K562 (cell line): ENCODE data around the gene CDC27. TPM values are rescaled to one million over a fixed set of nuclear protein-coding genes. Genes with fewer than 3 reads are reported as not detected.

Source experiments
- ATF4 ChIP-seq: fragments of 450-650 bp; formaldehyde crosslinking; IDR thresholded peaks from 2 replicates; pipeline ENCODE4 v1.4.0; 2022; ENCODE audit warnings: mild to moderate bottlenecking, moderate library complexity
- CHD2 ChIP-seq: IDR thresholded peaks from 2 replicates; pipeline ENCODE4 v1.6.1; 2011; ENCODE audit warnings: low read depth, low read length
- EWSR1 ChIP-seq: fragments of 450-650 bp; IDR thresholded peaks from 2 replicates; pipeline ENCODE4 v1.6.1; 2018; ENCODE audit warnings: borderline replicate concordance, mild to moderate bottlenecking, low read depth, moderate library complexity; ENCODE audit not compliant: partially characterized antibody
- FOXJ3 ChIP-seq: sonication (generic); formaldehyde crosslinking; IDR thresholded peaks from 2 replicates; pipeline ENCODE4 v1.4.0; 2020; ENCODE audit warnings: mild to moderate bottlenecking, missing genetic modification reagents
- HDAC8 ChIP-seq: fragments of 450-650 bp; IDR thresholded peaks from 2 replicates; pipeline ENCODE4 v1.6.1; 2016; ENCODE audit warnings: mild to moderate bottlenecking, missing genetic modification characterization, moderate library complexity, missing compliant biosample characterization
- HSF4 ChIP-seq: fragments of 250-450 bp; sonication (Bioruptor Pico); IDR thresholded peaks from 2 replicates; pipeline ENCODE4 v2.1.2; 2022; ENCODE audit warnings: mild to moderate bottlenecking, moderate library complexity, borderline replicate concordance
- KLF6 ChIP-seq: fragments of 250-450 bp; sonication (Bioruptor Pico); IDR thresholded peaks from 2 replicates; pipeline ENCODE4 v1.4.0; 2020; ENCODE audit warnings: mild to moderate bottlenecking, moderate library complexity, borderline replicate concordance
- NFE2 ChIP-seq: IDR thresholded peaks from 2 replicates; pipeline ENCODE4 v1.6.1; 2014; ENCODE audit warnings: antibody characterized with exemption, low read depth
- RBBP5 ChIP-seq: fragments of 200-600 bp; sonication (generic); IDR thresholded peaks from 2 replicates; pipeline ENCODE4 v1.6.1; 2012; ENCODE audit warnings: borderline replicate concordance, mild to moderate bottlenecking, low read length, control low read depth, inconsistent platforms; ENCODE audit not compliant: insufficient read depth, poor library complexity, severe bottlenecking
- SRSF1 ChIP-seq: fragments of 200-400 bp; formaldehyde crosslinking; IDR thresholded peaks from 2 replicates; pipeline ENCODE4 v1.6.1; 2017; ENCODE audit warnings: mild to moderate bottlenecking, low read depth, low read length, moderate library complexity
- SRSF7 ChIP-seq: fragments of 200-400 bp; formaldehyde crosslinking; optimal IDR thresholded peaks from 2 replicates; pipeline ENCODE3; 2017; ENCODE audit warnings: mild to moderate bottlenecking, low read depth, low read length
- ZBTB33 ChIP-seq: sonication (generic); formaldehyde crosslinking; IDR thresholded peaks from 2 replicates; pipeline ENCODE4 v1.8.1; 2023; ENCODE audit warnings: mild to moderate bottlenecking, missing genetic modification reagents
- ZKSCAN3 ChIP-seq: fragments of 250-450 bp; sonication (Bioruptor Pico); IDR thresholded peaks from 2 replicates; pipeline ENCODE4 v1.4.0; 2020
- ZNF444 ChIP-seq: fragments of 250-450 bp; sonication (Bioruptor Pico); IDR thresholded peaks from 2 replicates; pipeline ENCODE4 v1.4.0; 2020; ENCODE audit warnings: mild to moderate bottlenecking, moderate library complexity
- ZNF512 ChIP-seq: IDR thresholded peaks from 2 replicates; pipeline ENCODE4 v1.6.1; 2016; ENCODE audit warnings: missing genetic modification characterization, missing compliant biosample characterization
- polyA plus RNA-seq, 8 experiments: library from polyadenylated mRNA; depleted of rRNA in 4 of 8; stranded (reverse) in 5 of 8; unstranded in 3 of 8; fragments of >200 nt; fragmentation: Nextera tagmentation in 2 of 8; fragmentation: Illumina TruSeq in 1 of 8; extraction: Ambion mirVana in 2 of 8; extraction: Trizol in 1 of 8; gene quantifications; 2 replicates each; pipeline versions ENCODE4 v1.2.1 to v1.2.3, GENCODE V29; 2011 to 2014; ENCODE audit warnings: inconsistent platforms in 1 of 8, missing spikeins in 1 of 8
- total RNA-seq, 7 experiments: library from RNA; depleted of rRNA in 6 of 7; stranded (reverse); fragments of >200 nt in 6 of 7; fragmentation: Illumina TruSeq in 2 of 7; extraction: Trizol in 2 of 7; gene quantifications; 2 replicates each; pipeline versions ENCODE4 v1.2.1 to v1.2.3, GENCODE V29; 2011 to 2021; ENCODE audit warnings: low replicate concordance in 1 of 7
- TF ChIP-seq, protein P1 (sequence below): fragments of 250-450 bp; sonication (Bioruptor Pico); IDR thresholded peaks from 2 replicates; pipeline ENCODE4 v1.5.0; 2022; ENCODE audit warnings: mild to moderate bottlenecking
- TF ChIP-seq, protein P2 (sequence below): fragments of 250-450 bp; sonication (Bioruptor Pico); IDR thresholded peaks from 2 replicates; pipeline ENCODE4 v1.4.0; 2020; ENCODE audit warnings: mild to moderate bottlenecking, moderate library complexity, borderline replicate concordance

The CDC27 gene
- total and polyA plus RNA-seq, 9 of the 15 experiments (the other 6 are each of a cell fraction or from before 2014, with no cell fraction given): 28.6 to 155 (median 94.1) TPM

GRCh38 chr17:47188876-47189731, at the start of gene CDC27 (continued):
- TF ChIP-seq SRSF1 (no peak), ZBTB33 (CRISPR knock-in tag) (peak; percentile 77), ATF4 (CRISPR knock-in tag) (no peak), ZNF512 (tag) (no peak), SRSF7 (no peak), RBBP5 (peak; percentile 96), ZKSCAN3 (no peak), NFE2 (0 out of 2 replicates have a peak, but pooled peaks have one; percentile 45), KLF6 (CRISPR knock-in tag) (0 out of 2 replicates have a peak, but pooled peaks have one; percentile 32), CHD2 (no peak), EWSR1 (no peak), FOXJ3 (CRISPR knock-in tag) (no peak), HDAC8 (tag) (0 out of 2 replicates have a peak, but pooled peaks have one; percentile 37), ZNF444 (CRISPR knock-in tag) (no peak), HSF4 (CRISPR knock-in tag) (no peak)
- TF ChIP-seq, protein P1, sequence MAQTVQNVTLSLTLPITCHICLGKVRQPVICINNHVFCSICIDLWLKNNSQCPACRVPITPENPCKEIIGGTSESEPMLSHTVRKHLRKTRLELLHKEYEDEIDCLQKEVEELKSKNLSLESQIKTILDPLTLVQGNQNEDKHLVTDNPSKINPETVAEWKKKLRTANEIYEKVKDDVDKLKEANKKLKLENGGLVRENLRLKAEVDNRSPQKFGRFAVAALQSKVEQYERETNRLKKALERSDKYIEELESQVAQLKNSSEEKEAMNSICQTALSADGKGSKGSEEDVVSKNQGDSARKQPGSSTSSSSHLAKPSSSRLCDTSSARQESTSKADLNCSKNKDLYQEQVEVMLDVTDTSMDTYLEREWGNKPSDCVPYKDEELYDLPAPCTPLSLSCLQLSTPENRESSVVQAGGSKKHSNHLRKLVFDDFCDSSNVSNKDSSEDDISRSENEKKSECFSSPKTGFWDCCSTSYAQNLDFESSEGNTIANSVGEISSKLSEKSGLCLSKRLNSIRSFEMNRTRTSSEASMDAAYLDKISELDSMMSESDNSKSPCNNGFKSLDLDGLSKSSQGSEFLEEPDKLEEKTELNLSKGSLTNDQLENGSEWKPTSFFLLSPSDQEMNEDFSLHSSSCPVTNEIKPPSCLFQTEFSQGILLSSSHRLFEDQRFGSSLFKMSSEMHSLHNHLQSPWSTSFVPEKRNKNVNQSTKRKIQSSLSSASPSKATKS (CRISPR knock-in tag): no peak
- TF ChIP-seq, protein P2, sequence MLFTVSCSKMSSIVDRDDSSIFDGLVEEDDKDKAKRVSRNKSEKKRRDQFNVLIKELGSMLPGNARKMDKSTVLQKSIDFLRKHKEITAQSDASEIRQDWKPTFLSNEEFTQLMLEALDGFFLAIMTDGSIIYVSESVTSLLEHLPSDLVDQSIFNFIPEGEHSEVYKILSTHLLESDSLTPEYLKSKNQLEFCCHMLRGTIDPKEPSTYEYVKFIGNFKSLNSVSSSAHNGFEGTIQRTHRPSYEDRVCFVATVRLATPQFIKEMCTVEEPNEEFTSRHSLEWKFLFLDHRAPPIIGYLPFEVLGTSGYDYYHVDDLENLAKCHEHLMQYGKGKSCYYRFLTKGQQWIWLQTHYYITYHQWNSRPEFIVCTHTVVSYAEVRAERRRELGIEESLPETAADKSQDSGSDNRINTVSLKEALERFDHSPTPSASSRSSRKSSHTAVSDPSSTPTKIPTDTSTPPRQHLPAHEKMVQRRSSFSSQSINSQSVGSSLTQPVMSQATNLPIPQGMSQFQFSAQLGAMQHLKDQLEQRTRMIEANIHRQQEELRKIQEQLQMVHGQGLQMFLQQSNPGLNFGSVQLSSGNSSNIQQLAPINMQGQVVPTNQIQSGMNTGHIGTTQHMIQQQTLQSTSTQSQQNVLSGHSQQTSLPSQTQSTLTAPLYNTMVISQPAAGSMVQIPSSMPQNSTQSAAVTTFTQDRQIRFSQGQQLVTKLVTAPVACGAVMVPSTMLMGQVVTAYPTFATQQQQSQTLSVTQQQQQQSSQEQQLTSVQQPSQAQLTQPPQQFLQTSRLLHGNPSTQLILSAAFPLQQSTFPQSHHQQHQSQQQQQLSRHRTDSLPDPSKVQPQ: no peak
